A673 (cell line): ENCODE results near the gene APOBEC3B.

Experiments
- EZH2 ChIP-seq: fragments of 200-600 bp; sonication (generic); IDR thresholded peaks from 2 replicates; pipeline ENCODE4 v1.6.1; 2017; ENCODE audit warnings: borderline replicate concordance, low read depth, mild to moderate bottlenecking, mixed read lengths, antibody characterized with exemption, low read length; ENCODE audit not compliant: poor library complexity, severe bottlenecking
- TF ChIP-seq, protein P1 (sequence below): fragments of 300-800, 200-600 bp; sonication (generic); conservative IDR thresholded peaks from 2 replicates; pipeline ENCODE4 v1.5.1; 2017; ENCODE audit warnings: low read depth, mild to moderate bottlenecking, antibody characterized with exemption, low read length, moderate library complexity, mixed read lengths

DNA sequence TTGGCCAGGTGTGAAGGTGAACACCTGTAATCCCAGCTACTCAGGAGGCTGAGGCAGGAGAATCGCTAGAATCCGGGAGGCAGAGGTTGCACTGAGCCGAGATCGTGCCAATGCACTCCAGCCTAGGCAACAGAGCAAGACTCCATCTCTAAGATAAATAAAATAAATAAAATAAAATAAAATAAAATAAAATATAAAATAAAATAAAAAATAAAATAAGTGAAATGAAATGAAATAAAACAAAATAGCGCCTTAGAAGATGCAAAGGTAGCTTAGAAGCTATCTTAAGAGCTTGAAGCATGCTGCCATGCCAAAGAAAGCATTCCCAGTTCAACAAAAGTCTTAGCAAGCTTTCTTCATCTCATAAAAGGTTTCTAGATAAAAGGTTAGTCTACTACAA is 25.0 kb downstream of the APOBEC3B start:
- TF ChIP-seq EZH2, result no peak
- TF ChIP-seq, protein P1, sequence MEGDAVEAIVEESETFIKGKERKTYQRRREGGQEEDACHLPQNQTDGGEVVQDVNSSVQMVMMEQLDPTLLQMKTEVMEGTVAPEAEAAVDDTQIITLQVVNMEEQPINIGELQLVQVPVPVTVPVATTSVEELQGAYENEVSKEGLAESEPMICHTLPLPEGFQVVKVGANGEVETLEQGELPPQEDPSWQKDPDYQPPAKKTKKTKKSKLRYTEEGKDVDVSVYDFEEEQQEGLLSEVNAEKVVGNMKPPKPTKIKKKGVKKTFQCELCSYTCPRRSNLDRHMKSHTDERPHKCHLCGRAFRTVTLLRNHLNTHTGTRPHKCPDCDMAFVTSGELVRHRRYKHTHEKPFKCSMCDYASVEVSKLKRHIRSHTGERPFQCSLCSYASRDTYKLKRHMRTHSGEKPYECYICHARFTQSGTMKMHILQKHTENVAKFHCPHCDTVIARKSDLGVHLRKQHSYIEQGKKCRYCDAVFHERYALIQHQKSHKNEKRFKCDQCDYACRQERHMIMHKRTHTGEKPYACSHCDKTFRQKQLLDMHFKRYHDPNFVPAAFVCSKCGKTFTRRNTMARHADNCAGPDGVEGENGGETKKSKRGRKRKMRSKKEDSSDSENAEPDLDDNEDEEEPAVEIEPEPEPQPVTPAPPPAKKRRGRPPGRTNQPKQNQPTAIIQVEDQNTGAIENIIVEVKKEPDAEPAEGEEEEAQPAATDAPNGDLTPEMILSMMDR, result no peak
